ENCODE measurements around the gene BSN.

BSN gene

GRCh38 chr3:49533786-49534519 lies 20.3 kb upstream of the BSN start:
- DNase-seq (ENCODE audit: insufficient read length, low spot score) (no peak), FAIRE-seq (no peak)
- TF ChIP-seq PAX5 (IDR thresholded peaks at IDR 0.05; ENCODE audit: insufficient read depth, low read length, severe bottlenecking) (no peak), POLR2AphosphoS5 (IDR thresholded peaks at IDR 0.05; ENCODE audit: low read depth, low read length) (no peak), POU2F2 (IDR thresholded peaks at IDR 0.05; ENCODE audit: low read depth, low read length) (no peak), TAF1 (IDR thresholded peaks at IDR 0.05; ENCODE audit: low read depth, low read length) (no peak), SPI1 (IDR thresholded peaks at IDR 0.05; ENCODE audit: low read depth, low read length) (no peak), POLR2A (IDR thresholded peaks at IDR 0.05; ENCODE audit: low read depth, low read length) (no peak)

GRCh38 chr3:49534581-49535441 lies 19.5 kb upstream of the BSN start:
- no peak for FAIRE-seq
- no peak for DNase-seq (ENCODE audit: insufficient read length, low spot score)
- TF ChIP-seq PAX5 (IDR thresholded peaks at IDR 0.05; ENCODE audit: insufficient read depth, low read length, severe bottlenecking), result no peak
- no peak for TF ChIP-seq POLR2A (IDR thresholded peaks at IDR 0.05; ENCODE audit: low read depth, low read length)
- TF ChIP-seq POU2F2 (IDR thresholded peaks at IDR 0.05; ENCODE audit: low read depth, low read length), result no peak
- TF ChIP-seq POLR2AphosphoS5 (IDR thresholded peaks at IDR 0.05; ENCODE audit: low read depth, low read length), result no peak
- TF ChIP-seq TAF1 (IDR thresholded peaks at IDR 0.05; ENCODE audit: low read depth, low read length), result no peak
- no peak for TF ChIP-seq SPI1 (IDR thresholded peaks at IDR 0.05; ENCODE audit: low read depth, low read length)

GRCh38 chr3:49535971-49536874 lies 18.1 kb upstream of the BSN start:
- TF ChIP-seq PAX5 (IDR thresholded peaks at IDR 0.05; ENCODE audit: insufficient read depth, low read length, severe bottlenecking) (no peak), POLR2AphosphoS5 (IDR thresholded peaks at IDR 0.05; ENCODE audit: low read depth, low read length) (no peak), POU2F2 (IDR thresholded peaks at IDR 0.05; ENCODE audit: low read depth, low read length) (no peak), TAF1 (IDR thresholded peaks at IDR 0.05; ENCODE audit: low read depth, low read length) (no peak), POLR2A (IDR thresholded peaks at IDR 0.05; ENCODE audit: low read depth, low read length) (no peak), SPI1 (IDR thresholded peaks at IDR 0.05; ENCODE audit: low read depth, low read length) (no peak)
- FAIRE-seq, result no peak
- no peak for DNase-seq (ENCODE audit: insufficient read length, low spot score)

GRCh38 chr3:49536875-49537533 lies 17.3 kb upstream of the BSN start:
- no peak for FAIRE-seq
- DNase-seq (ENCODE audit: insufficient read length, low spot score), result no peak
- TF ChIP-seq SPI1 (IDR thresholded peaks at IDR 0.05; ENCODE audit: low read depth, low read length), result no peak
- TF ChIP-seq POLR2AphosphoS5 (IDR thresholded peaks at IDR 0.05; ENCODE audit: low read depth, low read length), result no peak
- no peak for TF ChIP-seq PAX5 (IDR thresholded peaks at IDR 0.05; ENCODE audit: insufficient read depth, low read length, severe bottlenecking)
- no peak for TF ChIP-seq POU2F2 (IDR thresholded peaks at IDR 0.05; ENCODE audit: low read depth, low read length)
- TF ChIP-seq TAF1 (IDR thresholded peaks at IDR 0.05; ENCODE audit: low read depth, low read length), result no peak
- no peak for TF ChIP-seq POLR2A (IDR thresholded peaks at IDR 0.05; ENCODE audit: low read depth, low read length)

GRCh38 chr3:49539659-49540560 lies 14.4 kb upstream of the BSN start:
- TF ChIP-seq TAF1 (IDR thresholded peaks at IDR 0.05; ENCODE audit: low read depth, low read length), result no peak
- TF ChIP-seq SPI1 (IDR thresholded peaks at IDR 0.05; ENCODE audit: low read depth, low read length), result no peak
- no peak for TF ChIP-seq POLR2AphosphoS5 (IDR thresholded peaks at IDR 0.05; ENCODE audit: low read depth, low read length)
- TF ChIP-seq PAX5 (IDR thresholded peaks at IDR 0.05; ENCODE audit: insufficient read depth, low read length, severe bottlenecking), result no peak
- no peak for TF ChIP-seq POLR2A (IDR thresholded peaks at IDR 0.05; ENCODE audit: low read depth, low read length)
- no peak for TF ChIP-seq POU2F2 (IDR thresholded peaks at IDR 0.05; ENCODE audit: low read depth, low read length)
- DNase-seq (ENCODE audit: insufficient read length, low spot score) (peak; percentile 84), FAIRE-seq (peak; percentile 94)

- TF ChIP-seq POLR2A (IDR thresholded peaks at IDR 0.05; ENCODE audit: low read depth, low read length) (no peak), SPI1 (IDR thresholded peaks at IDR 0.05; ENCODE audit: low read depth, low read length) (no peak), POU2F2 (IDR thresholded peaks at IDR 0.05; ENCODE audit: low read depth, low read length) (no peak), PAX5 (IDR thresholded peaks at IDR 0.05; ENCODE audit: insufficient read depth, low read length, severe bottlenecking) (no peak), POLR2AphosphoS5 (IDR thresholded peaks at IDR 0.05; ENCODE audit: low read depth, low read length) (no peak)
- FAIRE-seq, result no peak
Measured at GRCh38 chr3:49552087-49552486, 2.2 kb upstream of the BSN start.

GRCh38 chr3:49553324-49553691 lies 969 bp upstream of the BSN start:
- FAIRE-seq, result no peak
- DNase-seq (ENCODE audit: insufficient read length, low spot score), result no peak

More at GRCh38 chr3:49552087-49552486, 2.2 kb upstream of the BSN start:
- no peak for DNase-seq (ENCODE audit: insufficient read length, low spot score)

More at GRCh38 chr3:49553324-49553691, 969 bp upstream of the BSN start:
- TF ChIP-seq TAF1 (IDR thresholded peaks at IDR 0.05; ENCODE audit: low read depth, low read length) (no peak), PAX5 (IDR thresholded peaks at IDR 0.05; ENCODE audit: insufficient read depth, low read length, severe bottlenecking) (no peak), POU2F2 (IDR thresholded peaks at IDR 0.05; ENCODE audit: low read depth, low read length) (no peak), POLR2AphosphoS5 (IDR thresholded peaks at IDR 0.05; ENCODE audit: low read depth, low read length) (no peak), SPI1 (IDR thresholded peaks at IDR 0.05; ENCODE audit: low read depth, low read length) (no peak), POLR2A (IDR thresholded peaks at IDR 0.05; ENCODE audit: low read depth, low read length) (no peak)

All from GM12891 (cell line).